ENCODE results near the gene PSME1. TPM values are rescaled to one million over a fixed set of nuclear protein-coding genes. Genes with fewer than 3 reads are reported as not detected.

Gene PSME1
- total RNA-seq, 2 donors from 2014 or later = 78.4 to 93.7 TPM

DNA sequence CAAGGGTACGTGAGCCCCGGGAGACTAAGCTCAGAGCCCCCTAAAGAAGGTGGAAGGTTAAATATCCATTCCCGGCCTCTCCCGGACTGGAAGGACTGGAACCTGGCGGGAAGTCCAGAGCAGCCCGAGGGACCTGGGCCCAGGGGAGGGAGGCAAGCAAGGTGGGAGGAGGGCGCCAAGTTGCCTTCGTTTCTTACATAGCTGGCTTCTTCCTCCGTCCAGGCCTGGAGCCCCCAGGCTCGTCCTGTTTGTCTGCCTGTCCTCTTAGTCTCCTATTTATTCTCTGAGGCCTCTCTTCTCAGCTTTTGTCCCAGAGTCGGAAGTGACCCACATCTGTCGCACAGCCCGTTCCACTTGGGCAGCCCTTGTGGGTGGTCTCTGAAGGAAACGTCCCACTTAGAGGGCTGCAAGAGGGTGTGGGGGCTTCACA, 41.1 kb upstream of the PSME1 start:
- DNase-seq (peak in 3 of 4 donors; percentile 38 to 39 (median 39)), ATAC-seq (no peak)
- Histone ChIP-seq H3K4me1 (peaks cover 71% of the 10 kb centered on the region), H3K9me3 (no peaks in the 10 kb centered on the region), H3K36me3 (replicated peaks in 1 of 2; ENCODE audit: insufficient read depth in 1 of 2, low read depth in 2 of 2) (no peaks in the 10 kb centered on the region), H3K27me3 (no peaks in the 10 kb centered on the region), H3K27ac (peak overlapping the region; percentile 92 to 98 (median 96)), H3K4me3 (peak overlapping the region; percentile 39 to 44)
- intact Hi-C loops (cut with DNase I) = no loop called here
- 0 to 3% methylated on average over 6 to 14 of the region's 14 CpGs for WGBS, 2 donors
- TF ChIP-seq, protein P1, sequence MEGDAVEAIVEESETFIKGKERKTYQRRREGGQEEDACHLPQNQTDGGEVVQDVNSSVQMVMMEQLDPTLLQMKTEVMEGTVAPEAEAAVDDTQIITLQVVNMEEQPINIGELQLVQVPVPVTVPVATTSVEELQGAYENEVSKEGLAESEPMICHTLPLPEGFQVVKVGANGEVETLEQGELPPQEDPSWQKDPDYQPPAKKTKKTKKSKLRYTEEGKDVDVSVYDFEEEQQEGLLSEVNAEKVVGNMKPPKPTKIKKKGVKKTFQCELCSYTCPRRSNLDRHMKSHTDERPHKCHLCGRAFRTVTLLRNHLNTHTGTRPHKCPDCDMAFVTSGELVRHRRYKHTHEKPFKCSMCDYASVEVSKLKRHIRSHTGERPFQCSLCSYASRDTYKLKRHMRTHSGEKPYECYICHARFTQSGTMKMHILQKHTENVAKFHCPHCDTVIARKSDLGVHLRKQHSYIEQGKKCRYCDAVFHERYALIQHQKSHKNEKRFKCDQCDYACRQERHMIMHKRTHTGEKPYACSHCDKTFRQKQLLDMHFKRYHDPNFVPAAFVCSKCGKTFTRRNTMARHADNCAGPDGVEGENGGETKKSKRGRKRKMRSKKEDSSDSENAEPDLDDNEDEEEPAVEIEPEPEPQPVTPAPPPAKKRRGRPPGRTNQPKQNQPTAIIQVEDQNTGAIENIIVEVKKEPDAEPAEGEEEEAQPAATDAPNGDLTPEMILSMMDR (IDR thresholded peaks at IDR 0.05) = no peak
- no peak for TF ChIP-seq POLR2A (IDR thresholded peaks at IDR 0.05)

DNA sequence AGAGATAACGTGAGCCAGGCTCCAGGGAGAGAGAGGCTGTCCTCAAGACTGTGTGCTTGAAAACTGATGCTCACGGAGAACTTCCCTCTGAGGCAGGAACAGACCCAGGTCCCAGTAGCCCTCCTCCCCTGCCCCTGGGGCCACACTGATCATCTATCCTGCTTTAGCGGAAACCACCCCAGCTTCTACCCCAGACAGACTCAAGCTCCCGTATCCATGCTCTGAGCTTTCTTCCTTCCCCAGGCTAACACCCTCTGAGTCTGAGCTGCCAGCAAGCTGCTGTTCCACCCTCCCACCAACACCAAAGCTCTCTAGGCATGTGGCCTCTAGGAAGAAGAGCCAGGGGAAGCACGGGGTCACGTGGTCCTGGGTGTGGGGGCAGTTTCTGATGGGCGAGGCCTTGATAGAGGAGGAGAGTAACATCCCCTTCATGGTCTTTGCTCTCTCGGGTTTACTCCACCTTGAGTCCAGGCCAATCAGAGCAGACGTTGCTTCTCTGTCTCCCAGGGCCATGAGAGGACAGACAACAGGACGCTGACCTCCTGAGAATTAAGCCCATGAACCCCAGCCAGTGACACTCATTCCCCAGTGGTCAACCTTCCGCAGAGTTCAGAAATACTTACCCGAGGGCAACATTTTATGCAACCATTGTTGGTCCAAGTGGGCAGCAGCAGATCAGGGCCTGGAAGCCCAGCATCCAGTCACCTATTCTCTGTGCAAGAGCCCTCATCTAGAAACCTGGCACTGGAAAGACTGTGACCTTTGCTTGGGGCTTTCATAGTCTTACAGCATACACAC, 40.5 kb upstream of the PSME1 start:
- H3K4me1 ChIP-seq = peaks cover 72% of the 10 kb centered on the region
- WGBS, 2 donors = 25 to 40% methylated on average over 11 to 12 of the region's 12 CpGs
- no peaks in the 10 kb centered on the region for H3K9me3 ChIP-seq
- DNase-seq = peak in 3 of 4 donors; percentile 43 to 46 (median 43)
- H3K36me3 ChIP-seq (replicated peaks in 1 of 2; ENCODE audit: insufficient read depth in 1 of 2, low read depth in 2 of 2) = no peaks in the 10 kb centered on the region
- peak overlapping the region; percentile 39 to 44 for H3K4me3 ChIP-seq
- H3K27me3 ChIP-seq = no peaks in the 10 kb centered on the region
- ATAC-seq = no peak
- peak in 1 of 3 donors; percentile 32 for TF ChIP-seq POLR2A (IDR thresholded peaks at IDR 0.05)
- TF ChIP-seq, protein P1 (IDR thresholded peaks at IDR 0.05) = no peak
- peak overlapping the region; percentile 92 to 98 (median 96) for H3K27ac ChIP-seq
- intact Hi-C loops (cut with DNase I) = no loop called here

DNA sequence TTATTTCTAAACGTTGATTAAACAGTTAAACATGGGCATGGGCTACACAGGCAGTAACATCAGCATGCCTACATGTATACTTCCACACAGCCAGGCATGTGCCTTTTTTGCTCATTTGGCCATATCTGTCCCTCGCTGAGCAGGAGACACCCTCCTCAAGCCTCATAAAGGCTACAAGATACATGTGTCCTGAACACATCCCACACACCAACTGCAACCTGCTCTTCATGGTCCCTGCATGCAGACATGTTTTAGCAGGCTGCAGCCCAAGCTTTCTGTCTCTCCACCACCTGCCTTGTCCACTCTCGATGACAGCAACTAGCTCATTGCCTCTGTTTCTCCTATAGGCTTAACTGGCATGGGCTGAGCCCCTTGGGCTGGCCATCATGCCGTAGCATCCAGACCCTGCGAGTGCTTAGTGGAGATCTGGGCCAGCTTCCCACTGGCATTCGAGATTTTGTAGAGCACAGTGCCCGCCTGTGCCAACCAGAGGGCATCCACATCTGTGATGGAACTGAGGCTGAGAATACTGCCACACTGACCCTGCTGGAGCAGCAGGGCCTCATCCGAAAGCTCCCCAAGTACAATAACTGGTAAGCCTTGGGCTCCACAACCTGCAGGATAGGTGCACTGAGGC, 39.3 kb upstream of the PSME1 start:
- WGBS, 2 donors = 91 to 93% methylated on average over 3 to 8 of the region's 8 CpGs
- H3K4me3 ChIP-seq = no peak overlapping the region
- intact Hi-C loops (cut with DNase I) = no loop called here
- ATAC-seq (no peak), DNase-seq (no peak)
- no peaks in the 10 kb centered on the region for H3K9me3 ChIP-seq
- no peaks in the 10 kb centered on the region for H3K36me3 ChIP-seq (replicated peaks in 1 of 2; ENCODE audit: insufficient read depth in 1 of 2, low read depth in 2 of 2)
- TF ChIP-seq, protein P1 (IDR thresholded peaks at IDR 0.05) = no peak
- no peak for TF ChIP-seq POLR2A (IDR thresholded peaks at IDR 0.05)
- H3K27me3 ChIP-seq = no peaks in the 10 kb centered on the region
- H3K4me1 ChIP-seq = peaks cover 70% of the 10 kb centered on the region
- H3K27ac ChIP-seq = peak overlapping the region in 1 of 4 donors; percentile 14

DNA sequence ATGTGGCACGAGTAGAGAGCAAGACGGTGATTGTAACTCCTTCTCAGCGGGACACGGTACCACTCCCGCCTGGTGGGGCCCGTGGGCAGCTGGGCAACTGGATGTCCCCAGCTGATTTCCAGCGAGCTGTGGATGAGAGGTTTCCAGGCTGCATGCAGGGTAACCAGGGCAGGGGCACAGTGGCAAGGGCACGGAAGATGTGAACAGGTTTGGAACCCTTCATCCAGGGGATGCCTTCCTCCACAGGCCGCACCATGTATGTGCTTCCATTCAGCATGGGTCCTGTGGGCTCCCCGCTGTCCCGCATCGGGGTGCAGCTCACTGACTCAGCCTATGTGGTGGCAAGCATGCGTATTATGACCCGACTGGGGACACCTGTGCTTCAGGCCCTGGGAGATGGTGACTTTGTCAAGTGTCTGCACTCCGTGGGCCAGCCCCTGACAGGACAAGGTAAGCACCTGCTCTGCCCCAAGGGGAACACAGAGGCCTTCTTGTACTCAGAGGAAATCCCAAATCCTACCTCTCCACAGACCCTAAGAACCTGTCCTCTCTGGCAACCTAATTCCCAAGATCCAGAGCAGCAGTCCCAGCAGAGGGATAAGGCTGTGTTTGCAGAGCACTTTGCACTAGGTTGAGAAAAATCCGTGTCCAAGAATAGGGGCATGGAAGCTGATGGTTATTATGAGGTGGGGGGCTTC, 37.6 kb upstream of the PSME1 start:
- ATAC-seq (no peak), DNase-seq (no peak)
- H3K27ac ChIP-seq = peak overlapping the region; percentile 56 to 82 (median 71)
- intact Hi-C loops (cut with DNase I) = no loop called here
- H3K4me3 ChIP-seq = no peak overlapping the region
- H3K4me1 ChIP-seq = peaks cover 57% of the 10 kb centered on the region
- 87 to 88% methylated on average over 11 to 15 of the region's 16 CpGs for WGBS, 2 donors
- no peak for TF ChIP-seq POLR2A (IDR thresholded peaks at IDR 0.05)
- H3K36me3 ChIP-seq (replicated peaks in 1 of 2; ENCODE audit: insufficient read depth in 1 of 2, low read depth in 2 of 2) = peaks cover 0 to under 1% of the 10 kb centered on the region in 2 donors
- no peaks in the 10 kb centered on the region for H3K27me3 ChIP-seq
- no peaks in the 10 kb centered on the region for H3K9me3 ChIP-seq
